Spleen (tissue), 11 donors: Measurements from ENCODE around the gene PRUNE2. TPM values are rescaled to one million over a fixed set of nuclear protein-coding genes. Genes with fewer than 3 reads are reported as not detected.

ENCODE experiments used
- DNase-seq: peaks from one replicate; pipeline ENCODE4 v3.0.0-alpha.2; 2020
- H3K27ac ChIP-seq, 8 donors: fragments of 200-600 bp; sonication (generic) in 7 of 8; 1 replicate in 4 of 8; 2 replicates in 4 of 8; pipeline versions ENCODE4 v1.5.0 to v1.8.0; 2016 to 2021; ENCODE audit warnings: inconsistent platforms in 4 of 8, mild to moderate bottlenecking in 4 of 8, moderate library complexity in 1 of 8
- H3K27me3 ChIP-seq, 7 donors: fragments of 200-600 bp; sonication (generic) in 6 of 7; replicated peaks in 1 of 7; 1 replicate in 4 of 7; 2 replicates in 3 of 7; pipeline versions ENCODE4 v1.5.0 to v1.8.0; 2016 to 2021; ENCODE audit warnings: inconsistent platforms in 3 of 7, mild to moderate bottlenecking in 1 of 7
- H3K36me3 ChIP-seq, 6 donors: fragments of 200-600 bp; sonication (generic) in 5 of 6; 1 replicate in 4 of 6; 2 replicates in 2 of 6; pipeline versions ENCODE4 v1.5.0 to v1.8.0; 2016 to 2021; ENCODE audit warnings: inconsistent platforms in 2 of 6
- H3K4me1 ChIP-seq, 6 donors: fragments of 200-600 bp; sonication (generic) in 5 of 6; 1 replicate in 3 of 6; 2 replicates in 3 of 6; pipeline versions ENCODE4 v1.5.0 to v1.8.0; 2016 to 2021; ENCODE audit warnings: inconsistent platforms in 3 of 6
- H3K4me3 ChIP-seq, 8 donors: fragments of 200-600 bp; sonication (generic) in 7 of 8; 1 replicate in 4 of 8; 2 replicates in 4 of 8; pipeline versions ENCODE4 v1.5.0 to v1.8.0; 2016 to 2021; ENCODE audit warnings: inconsistent platforms in 4 of 8, mild to moderate bottlenecking in 4 of 8, moderate library complexity in 2 of 8
- H3K9me3 ChIP-seq, 8 donors: fragments of 200-600 bp; sonication (generic) in 7 of 8; 1 replicate in 4 of 8; 2 replicates in 4 of 8; pipeline versions ENCODE4 v1.5.0 to v1.8.0; 2016 to 2021; ENCODE audit warnings: inconsistent platforms in 4 of 8
- CTCF ChIP-seq, 11 experiments: fragments of 200-600 bp in 7 of 11; fragments of 450-650 bp in 4 of 11; sonication (generic) in 4 of 11; IDR thresholded peaks in 8 of 11; conservative IDR thresholded peaks in 3 of 11; 1 replicate in 7 of 11; 2 replicates in 4 of 11; pipeline versions ENCODE4 v1.4.0 to v1.8.0; 2016 to 2021; ENCODE audit warnings: antibody characterized with exemption in 11 of 11, inconsistent platforms in 4 of 11, mild to moderate bottlenecking in 1 of 11
- POLR2A ChIP-seq, 3 donors: fragments of 450-650 bp; IDR thresholded peaks; one replicate each; pipeline ENCODE4 v1.5.1; 2017; ENCODE audit warnings: antibody characterized with exemption in 3 of 3, mild to moderate bottlenecking in 1 of 3
- POLR2AphosphoS5 ChIP-seq, 3 donors: sonication (generic); formaldehyde crosslinking; IDR thresholded peaks; one replicate each; pipeline ENCODE4 v1.5.1; 2017; ENCODE audit warnings: antibody characterized with exemption in 3 of 3
- WGBS, 5 donors: extraction: QIAGEN DNeasy Blood & Tissue Kit in 3 of 5; methylation state at CpG; one replicate each; pipeline versions ENCODE4 v1.1.5 to v1.1.7; 2013 to 2018; 5-methylcytosine and 5-hydroxymethylcytosine counted together
- intact Hi-C: fragments of 100-400 bp; cut with DNase I; formaldehyde crosslinking; loops from one replicate; pipeline ENCODE4 v1.15.0; 2023; ENCODE audit warnings: low total_unique reads
- polyA plus RNA-seq, 3 donors: library from polyadenylated mRNA; stranded (reverse); fragments of 200-250 nt; gene quantifications; one replicate each; pipeline ENCODE4 v1.2.1, GENCODE V29; 2013
- total RNA-seq, 7 donors: library from RNA; depleted of rRNA in 3 of 7; stranded (reverse); fragments of >200 nt in 3 of 7; fragmentation: NEBNext Ultra II Directional in 4 of 7; extraction: Animal tissue kit (Norgen Biotek cat#: 25700) in 4 of 7; gene quantifications; one replicate each; pipeline versions ENCODE4 v1.1.0 to v1.2.1, GENCODE V29; 2016 to 2021
- donor health status: healthy with polysubstance abuse.
- donor health status: DM: no; HTN: no; CAD: no; lungs with moderate emphysema.
- donor health status: DM: no; HTN: no; CAD: no.
- donor health status: Bipolar disorder and iron deficiency.
- donor health status: healthy.
- donor health status: DM: no; HTN: no; CAD: no.
- donor health status: DM: yes; HTN: yes; CAD: no.

The PRUNE2 gene
- total and polyA plus RNA-seq, 10 donors, result 3.3 to 23.6 (median 14.0) TPM

- no peak for DNase-seq
- Histone ChIP-seq H3K36me3 (no peaks in the 10 kb centered on the region), H3K27ac (peak overlapping the region in 1 of 8 donors; percentile 28), H3K4me3 (no peak overlapping the region), H3K4me1 (peaks cover 0 to 52% (median 8%) of the 10 kb centered on the region in 6 donors), H3K27me3 (peaks cover 0 to 3% (median 0%) of the 10 kb centered on the region in 7 donors), H3K9me3 (no peaks in the 10 kb centered on the region)
- 57 to 87% (median 74%) methylated on average over 4 of the region's 4 CpGs for WGBS, 5 donors
- TF ChIP-seq CTCF (IDR thresholded peaks at IDR 0.05 in 8 of 11, conservative IDR thresholded peaks at IDR 0.05 in 3 of 11) (no peak), POLR2AphosphoS5 (IDR thresholded peaks at IDR 0.05) (no peak), POLR2A (IDR thresholded peaks at IDR 0.05) (no peak)
- intact Hi-C loops, result no loop called here
Measured at GRCh38 chr9:76591256-76591950, 314.5 kb downstream of the PRUNE2 start.

- intact Hi-C loops, result no loop called here
Measured at GRCh38 chr9:76588316-76588715, 317.6 kb downstream of the PRUNE2 start.

GRCh38 chr9:76586390-76587314, 319.3 kb downstream of the PRUNE2 start:
- DNase-seq, result no peak
- no peak for TF ChIP-seq POLR2AphosphoS5 (IDR thresholded peaks at IDR 0.05)
- no peak for TF ChIP-seq POLR2A (IDR thresholded peaks at IDR 0.05)
- TF ChIP-seq CTCF (IDR thresholded peaks at IDR 0.05 in 8 of 11, conservative IDR thresholded peaks at IDR 0.05 in 3 of 11), result no peak
- Histone ChIP-seq H3K4me1 (peaks cover 0 to 36% (median 3%) of the 10 kb centered on the region in 6 donors), H3K36me3 (no peaks in the 10 kb centered on the region), H3K27ac (peak overlapping the region in 2 of 8 donors; percentile 49 to 76), H3K4me3 (no peak overlapping the region), H3K27me3 (no peaks in the 10 kb centered on the region), H3K9me3 (no peaks in the 10 kb centered on the region)
- intact Hi-C loops, result no loop called here
- 71 to 82% (median 79%) methylated on average over 6 of the region's 6 CpGs for WGBS, 5 donors

More at GRCh38 chr9:76588316-76588715, 317.6 kb downstream of the PRUNE2 start:
- DNase-seq, result no peak
- no peak overlapping the region for H3K4me3 ChIP-seq
- no peaks in the 10 kb centered on the region for H3K36me3 ChIP-seq
- H3K27me3 ChIP-seq, result no peaks in the 10 kb centered on the region
- H3K27ac ChIP-seq, result peak overlapping the region in 2 of 8 donors; percentile 21 to 76
- H3K4me1 ChIP-seq, result peaks cover 0 to 41% (median 5%) of the 10 kb centered on the region in 6 donors
- no peaks in the 10 kb centered on the region for H3K9me3 ChIP-seq
- TF ChIP-seq POLR2AphosphoS5 (IDR thresholded peaks at IDR 0.05), result no peak
- TF ChIP-seq POLR2A (IDR thresholded peaks at IDR 0.05), result no peak
- no peak for TF ChIP-seq CTCF (IDR thresholded peaks at IDR 0.05 in 8 of 11, conservative IDR thresholded peaks at IDR 0.05 in 3 of 11)
